GM21381 (cell line): ENCODE data around the gene CDC25C.
"Not testable (repeated sequence)": the region's sequence is repeated elsewhere in the genome, so short reads cannot be mapped to it uniquely, and the experiment has no call there.

Experiments
- ATAC-seq: cut with Tn5 transposase; IDR thresholded peaks from one replicate; pipeline ENCODE4 v1.9.1; 2021; ENCODE audit warnings: mild to moderate bottlenecking, moderate library complexity; ENCODE audit not compliant: unreplicated experiment

CDC25C gene

DNA sequence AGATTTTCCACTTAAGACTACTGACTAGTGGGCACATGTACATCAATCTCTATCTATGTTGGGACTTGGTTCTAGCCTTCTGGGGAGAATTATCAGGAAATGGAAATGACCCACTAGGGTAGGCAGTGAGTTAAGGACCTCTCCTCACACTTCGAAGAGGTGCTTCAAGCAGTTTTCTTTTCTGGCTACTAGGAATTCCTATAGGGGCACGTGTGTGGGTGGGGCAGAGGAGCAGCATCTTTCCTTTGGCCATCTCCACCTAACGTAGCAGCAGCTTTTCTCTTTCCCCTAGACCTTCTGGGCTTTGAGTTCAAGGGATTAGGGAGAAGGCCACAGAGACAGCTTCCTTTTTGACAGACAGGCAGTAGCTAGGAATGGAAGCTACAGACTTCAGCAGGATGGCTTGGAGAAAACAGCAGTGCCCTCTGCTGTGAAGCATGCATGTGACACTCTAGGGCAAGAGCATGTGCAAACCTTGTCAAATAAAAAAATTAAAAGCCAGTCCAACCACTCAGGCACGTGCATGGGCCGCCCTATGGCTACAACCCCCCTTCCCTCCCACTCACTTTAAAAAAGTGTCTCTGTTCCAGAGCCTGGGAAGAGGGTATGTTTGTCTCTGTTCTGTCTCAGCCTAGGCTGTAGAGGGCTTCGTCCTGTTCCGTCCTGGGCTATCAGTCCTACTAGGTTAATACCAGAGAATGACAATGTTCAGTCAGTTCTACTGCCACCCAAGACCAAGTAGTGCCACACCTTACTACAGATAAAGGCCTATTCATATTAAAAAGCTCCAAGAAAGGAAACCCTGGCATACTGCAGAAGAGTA, 48.5 kb downstream of the CDC25C start:
- no peak for ATAC-seq

GRCh38 chr5:138280915-138281314, 50.7 kb downstream of the CDC25C start:
- no peak for ATAC-seq

- no peak for ATAC-seq
Observed at GRCh38 chr5:138276402-138277054, 55.1 kb downstream of the CDC25C start.

DNA sequence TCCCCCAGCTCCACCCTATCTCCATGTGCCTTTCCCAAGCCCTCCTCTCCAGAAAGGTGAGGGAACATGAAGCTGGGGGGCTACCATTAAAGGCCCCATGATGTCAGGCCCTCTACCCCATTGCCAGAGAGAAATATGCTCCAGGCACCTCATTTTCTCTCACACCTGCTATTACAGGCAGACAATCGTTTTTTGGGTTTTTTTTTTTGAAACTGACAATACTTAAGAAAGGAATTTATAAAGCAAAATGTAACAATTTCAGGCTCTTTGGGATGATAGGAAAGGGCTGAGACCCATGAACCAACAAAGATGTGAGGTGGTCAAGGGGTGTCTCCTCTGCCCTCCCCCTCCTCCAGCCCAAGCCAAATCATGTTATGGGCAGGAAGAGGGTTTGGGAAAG, 55.7 kb downstream of the CDC25C start:
- no peak for ATAC-seq

DNA sequence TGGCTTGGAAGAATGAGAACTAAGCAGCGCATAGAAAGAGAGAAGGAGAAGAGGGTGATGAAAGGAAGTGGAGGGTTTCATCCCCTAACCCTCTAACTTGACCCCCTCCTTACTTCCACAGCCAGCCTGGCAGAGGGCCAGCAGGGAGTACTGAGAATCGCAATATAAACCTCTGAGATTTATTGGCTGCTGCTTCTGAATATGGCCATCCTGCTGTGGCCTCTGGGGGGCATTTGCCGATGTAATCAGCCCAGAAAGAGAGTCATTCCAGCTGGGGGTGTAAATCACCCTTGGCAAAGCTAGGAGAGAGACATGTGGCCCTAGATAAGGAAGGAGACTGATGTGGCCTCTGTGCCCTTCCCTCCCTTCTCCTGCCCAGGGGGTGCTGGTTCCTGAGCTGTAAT, 56.2 kb downstream of the CDC25C start:
- no peak for ATAC-seq

DNA sequence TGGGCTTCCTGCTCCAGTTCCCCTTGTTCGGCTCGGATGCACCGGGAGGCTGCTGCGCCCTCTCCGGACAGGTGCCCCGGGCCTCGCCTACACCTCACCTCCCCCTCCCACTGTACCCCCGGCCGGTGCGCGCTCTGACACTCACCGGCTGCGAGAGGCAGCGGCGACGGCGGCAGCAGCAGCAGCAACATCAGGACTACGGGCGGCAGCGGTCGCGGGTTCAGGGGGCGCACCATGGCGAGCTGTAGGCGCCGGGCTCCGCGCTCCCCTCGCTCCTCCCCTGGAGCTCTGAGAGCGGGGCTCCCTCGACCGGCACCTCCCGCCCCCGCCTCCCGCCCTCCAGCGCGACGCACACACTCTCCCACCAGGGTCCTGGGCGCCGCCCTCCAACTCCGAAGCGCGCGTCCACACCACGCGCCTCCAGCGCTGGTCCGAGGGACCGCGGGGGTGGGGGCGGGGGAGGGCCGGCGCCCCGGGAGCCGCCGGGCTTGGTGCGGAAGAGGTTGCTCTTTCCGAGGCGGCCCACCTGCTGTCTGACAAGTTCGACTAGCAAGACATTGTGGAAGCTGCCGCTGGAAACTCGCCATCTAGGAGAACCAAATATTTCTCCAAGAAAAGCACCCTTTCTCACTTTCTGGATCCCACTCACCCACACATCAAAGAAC, 57.3 kb downstream of the CDC25C start, which contains the start of gene GFRA3:
TSS of gene GFRA3 (minus strand) at position 433 of the 665 bp plus-strand sequence. CDS start at position 236, 197 bp downstream.
- no peak for ATAC-seq

GRCh38 chr5:138273834-138274188, 57.8 kb downstream of the CDC25C start:
- no peak for ATAC-seq

DNA sequence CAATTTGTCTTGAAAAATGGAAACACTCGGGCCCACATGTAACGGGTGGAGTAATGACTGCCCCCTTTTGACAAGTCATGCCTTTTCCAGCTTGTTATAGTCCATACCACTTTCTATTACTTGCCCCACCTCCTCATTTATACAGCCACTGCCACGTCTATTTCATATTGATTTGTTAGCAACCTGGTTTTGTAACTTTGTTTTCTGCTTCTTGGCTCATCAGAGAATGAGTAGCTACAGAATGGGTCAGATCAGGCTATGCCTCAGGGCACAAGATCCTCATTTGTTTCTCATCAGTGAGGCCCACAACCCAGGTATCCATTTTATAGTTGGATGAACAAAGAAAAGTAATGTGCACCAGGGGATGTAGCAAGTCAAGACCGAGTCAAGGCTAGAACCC, 58.9 kb downstream of the CDC25C start:
- ATAC-seq: no peak

GRCh38 chr5:138271281-138271680, 60.3 kb downstream of the CDC25C start:
- ATAC-seq: no peak

- ATAC-seq: no peak
Observed at GRCh38 chr5:138264183-138264582, 67.4 kb downstream of the CDC25C start.

DNA sequence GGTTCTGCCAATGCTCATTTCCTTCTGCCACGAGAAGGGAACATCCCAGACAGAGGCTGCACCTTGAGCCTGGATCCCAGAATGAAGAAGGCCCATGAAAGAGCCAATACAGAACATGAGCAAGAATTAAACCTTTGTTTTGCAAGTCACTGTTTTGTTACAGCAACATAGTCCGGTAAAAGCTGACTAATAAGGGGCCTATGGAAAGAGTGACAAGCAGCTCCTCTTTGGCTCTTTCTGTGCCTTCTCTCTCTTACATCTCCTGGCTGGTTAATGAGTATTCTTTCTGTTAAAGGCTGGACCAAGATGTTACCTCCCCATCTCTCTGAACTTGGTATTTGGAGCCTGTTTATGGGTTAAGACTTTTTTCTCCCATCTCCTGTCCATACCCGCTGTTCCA, 68.0 kb downstream of the CDC25C start:
- ATAC-seq: no peak

DNA sequence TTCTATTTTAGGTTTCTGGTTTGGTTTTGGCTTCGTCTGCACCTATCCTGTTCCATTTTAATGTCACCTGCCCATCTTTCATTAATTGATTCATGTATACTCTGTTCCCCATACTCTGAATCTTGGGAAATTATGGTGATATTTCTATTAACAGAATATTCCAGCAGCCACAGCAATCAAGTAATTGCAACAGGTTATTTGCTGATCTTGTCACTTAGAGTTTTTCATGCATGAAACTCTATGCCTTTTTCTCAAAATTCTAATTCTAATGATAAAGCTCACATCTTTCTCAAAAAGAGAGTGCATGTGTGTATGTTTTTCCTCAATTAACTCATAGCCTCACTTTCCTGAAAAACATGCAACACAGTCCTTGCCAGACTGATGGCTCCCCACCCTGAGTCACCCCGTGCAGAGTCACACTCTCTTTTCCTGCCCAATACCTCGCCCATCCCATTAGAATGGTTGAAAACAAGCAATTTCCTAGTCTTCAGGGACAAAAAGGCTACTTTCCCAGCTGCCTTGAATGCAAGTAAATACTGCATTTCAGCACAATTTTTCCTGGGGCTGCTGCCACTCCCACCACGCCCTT, 72.8 kb downstream of the CDC25C start:
- no peak for ATAC-seq

GRCh38 chr5:138257583-138257982, 74.0 kb downstream of the CDC25C start:
- no peak for ATAC-seq

GRCh38 chr5:138252944-138253343, 78.7 kb downstream of the CDC25C start:
- no peak for ATAC-seq

GRCh38 chr5:138247800-138248199, 83.8 kb downstream of the CDC25C start:
- not testable (repeated sequence) for ATAC-seq

DNA sequence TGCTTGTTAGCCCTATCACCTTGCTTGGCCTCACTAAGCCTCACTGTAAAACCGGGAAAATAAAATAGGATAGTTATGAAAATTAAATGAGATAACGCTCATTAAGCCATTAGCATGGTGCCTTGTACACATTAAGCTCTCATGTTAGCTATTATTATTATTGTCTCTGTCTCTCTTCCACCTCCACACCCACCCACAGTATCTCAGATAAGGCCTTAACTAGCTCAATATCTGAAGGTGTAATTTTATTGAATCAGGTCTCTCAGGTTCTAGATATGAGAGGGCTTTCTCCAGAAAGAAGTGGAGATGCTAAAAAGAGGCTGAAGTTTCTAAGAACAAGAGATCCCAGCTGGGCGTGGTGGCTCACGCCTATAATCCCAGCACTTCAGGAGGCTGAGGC, 84.8 kb downstream of the CDC25C start:
- no peak for ATAC-seq

DNA sequence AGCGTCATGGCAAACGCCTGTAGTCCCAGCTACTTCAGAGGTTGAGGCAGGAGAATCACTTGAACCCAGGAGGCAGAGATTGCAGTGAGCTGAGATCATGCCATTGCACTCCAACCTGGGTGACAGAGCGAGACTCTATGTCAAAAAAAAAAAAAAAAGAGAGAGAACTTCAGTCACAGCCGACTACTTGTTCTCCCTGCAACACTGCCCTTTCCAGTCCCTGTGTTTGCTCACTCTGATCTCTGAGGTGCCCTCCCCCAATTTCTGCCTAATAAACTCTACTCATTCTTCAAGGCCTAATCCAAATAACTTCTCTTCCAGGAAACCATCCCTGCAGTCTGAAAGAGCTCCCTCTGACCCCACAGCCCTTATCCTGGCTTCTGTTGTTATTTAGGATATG, 85.3 kb downstream of the CDC25C start:
- no peak for ATAC-seq

DNA sequence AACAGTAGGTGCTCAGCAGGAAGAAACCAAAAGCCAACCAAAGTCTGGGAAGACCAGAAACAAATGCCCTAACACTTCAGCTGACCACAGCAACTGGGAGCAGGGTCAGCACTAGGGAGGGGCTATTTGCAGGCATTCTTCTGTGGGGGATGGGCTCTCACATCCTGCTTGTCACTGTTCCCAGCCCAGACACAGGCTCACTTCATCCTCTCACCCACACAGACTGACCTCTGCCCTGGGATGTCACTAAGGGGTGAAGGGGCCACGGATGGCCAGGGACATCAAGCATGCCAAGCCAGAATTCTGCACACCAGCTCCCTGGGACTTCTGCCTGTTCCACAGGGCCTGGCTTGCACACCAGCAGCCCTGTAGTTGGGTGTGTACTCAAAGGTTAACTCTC, 85.9 kb downstream of the CDC25C start:
- no peak for ATAC-seq

DNA sequence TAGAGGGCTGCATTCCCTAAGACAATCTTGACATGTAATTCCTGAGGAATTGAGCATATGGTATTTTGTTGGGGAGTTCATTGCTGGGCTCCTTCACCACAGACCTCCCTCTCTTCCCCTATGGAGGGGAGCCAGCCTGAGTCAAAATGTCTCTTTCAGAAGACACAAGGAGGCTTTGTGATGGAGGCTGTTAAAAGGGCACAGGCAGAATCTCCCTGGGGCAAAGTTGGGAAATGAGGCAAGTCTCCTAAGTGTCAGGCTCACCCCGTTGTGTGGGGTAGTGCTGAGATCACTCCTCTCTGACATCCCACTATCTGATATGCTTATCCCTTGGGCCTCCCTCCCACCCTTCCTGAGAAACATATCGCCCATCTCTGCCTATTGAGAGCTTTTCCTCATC, 87.8 kb downstream of the CDC25C start:
- no peak for ATAC-seq

GRCh38 chr5:138241688-138242571, 89.7 kb downstream of the CDC25C start:
- no peak for ATAC-seq
